Vagina (tissue), 2 donors: ENCODE measurements around the gene GSPT1.

Source experiments
- CTCF ChIP-seq, 3 experiments: fragments of 450-650 bp in 2 of 3; fragments of 200-600 bp in 1 of 3; sonication (generic) in 1 of 3; IDR thresholded peaks; one replicate each; pipeline ENCODE4 v1.5.1; 2017 to 2019; ENCODE audit warnings: antibody characterized with exemption in 3 of 3, mild to moderate bottlenecking in 2 of 3, moderate library complexity in 2 of 3
- POLR2A ChIP-seq, 2 donors: fragments of 450-650 bp; IDR thresholded peaks; one replicate each; pipeline ENCODE4 v1.6.1; 2017; ENCODE audit warnings: antibody characterized with exemption in 2 of 2, mild to moderate bottlenecking in 2 of 2, moderate library complexity in 2 of 2

- TF ChIP-seq CTCF (IDR thresholded peaks at IDR 0.05) (no peak), POLR2A (IDR thresholded peaks at IDR 0.05) (no peak)
Measured at GRCh38 chr16:11836650-11837244, 79.0 kb downstream of the GSPT1 start.
